GM12878 (cell line): Measurements from ENCODE around the gene SLC25A51. TPM values are rescaled to one million over a fixed set of nuclear protein-coding genes. Genes with fewer than 3 reads are reported as not detected.
A peak's percentile ranks its signal among the peaks of the same experiment; 100 is the strongest.

ENCODE experiments used
- CHD4 ChIP-seq: fragments of 200-600 bp; sonication (generic); IDR thresholded peaks from 2 replicates; pipeline ENCODE4 v1.6.1; 2016; ENCODE audit warnings: mild to moderate bottlenecking
- CTCF ChIP-seq, 3 experiments: IDR thresholded peaks in 2 of 3; conservative IDR thresholded peaks in 1 of 3; 2 replicates each; pipeline ENCODE4 v1.5.1; 2011; ENCODE audit warnings: low read depth in 3 of 3, low read length in 3 of 3, mild to moderate bottlenecking in 3 of 3, control low read depth in 2 of 3, moderate library complexity in 2 of 3, inconsistent platforms in 1 of 3, mixed read lengths in 1 of 3; ENCODE audit not compliant: control insufficient read depth in 2 of 3, insufficient read depth in 1 of 3; ENCODE audit errors: extremely low read depth in 1 of 3
- DPF2 ChIP-seq: fragments of 450-650 bp; IDR thresholded peaks from 2 replicates; pipeline ENCODE4 v1.6.1; 2017; ENCODE audit warnings: mild to moderate bottlenecking
- E2F8 ChIP-seq: fragments of 450-650 bp; IDR thresholded peaks from 2 replicates; pipeline ENCODE4 v1.6.1; 2018; ENCODE audit warnings: mild to moderate bottlenecking, low read depth, moderate library complexity; ENCODE audit not compliant: partially characterized antibody
- ETV6 ChIP-seq, 2 experiments: fragments of 450-650 bp in 1 of 2; IDR thresholded peaks in 1 of 2; conservative IDR thresholded peaks in 1 of 2; 2 replicates each; pipeline ENCODE4 v1.6.1; 2014; ENCODE audit warnings: antibody characterized with exemption in 1 of 2, borderline replicate concordance in 1 of 2, low read depth in 1 of 2, mild to moderate bottlenecking in 1 of 2, moderate library complexity in 1 of 2
- HCFC1 ChIP-seq: fragments of 150-350 bp; IDR thresholded peaks from 2 replicates; pipeline ENCODE4 v1.6.1; 2014; ENCODE audit warnings: low read length
- HDGF ChIP-seq: fragments of 450-650 bp; IDR thresholded peaks from 2 replicates; pipeline ENCODE4 v1.6.1; 2016; ENCODE audit warnings: antibody characterized with exemption
- IRF4 ChIP-seq: IDR thresholded peaks from 2 replicates; pipeline ENCODE4 v1.6.1; 2011; ENCODE audit warnings: low read depth, low read length
- KAT2A ChIP-seq: conservative IDR thresholded peaks from 2 replicates; pipeline ENCODE4 v1.6.1; 2011; ENCODE audit warnings: low read depth, low read length; ENCODE audit not compliant: control insufficient read depth
- LARP7 ChIP-seq: fragments of 450-650 bp; IDR thresholded peaks from 2 replicates; pipeline ENCODE4 v1.6.1; 2017; ENCODE audit warnings: mild to moderate bottlenecking
- NFXL1 ChIP-seq: fragments of 450-650 bp; IDR thresholded peaks from 2 replicates; pipeline ENCODE4 v1.6.1; 2017; ENCODE audit warnings: antibody characterized with exemption, mild to moderate bottlenecking, borderline replicate concordance
- NR2F1 ChIP-seq: fragments of 450-650 bp; conservative IDR thresholded peaks from 2 replicates; pipeline ENCODE4 v1.6.1; 2017; ENCODE audit warnings: mild to moderate bottlenecking
- PAX8 ChIP-seq: fragments of 450-650 bp; IDR thresholded peaks from 2 replicates; pipeline ENCODE4 v1.6.1; 2017; ENCODE audit warnings: mild to moderate bottlenecking, moderate library complexity
- PBX3 ChIP-seq: IDR thresholded peaks from 2 replicates; pipeline ENCODE4 v1.6.1; 2011; ENCODE audit warnings: mild to moderate bottlenecking, low read depth, low read length, moderate library complexity; ENCODE audit not compliant: insufficient replicate concordance
- RUNX3 ChIP-seq: IDR thresholded peaks from 2 replicates; pipeline ENCODE4 v1.6.1; 2012; ENCODE audit warnings: low read length, inconsistent platforms
- SMC3 ChIP-seq: IDR thresholded peaks from 2 replicates; pipeline ENCODE4 v1.6.1; 2011; ENCODE audit warnings: low read length, improper control_type of control experiment, borderline replicate concordance
- TBL1XR1 ChIP-seq: IDR thresholded peaks from 2 replicates; pipeline ENCODE4 v1.6.1; 2012; ENCODE audit warnings: low read depth, low read length, improper control_type of control experiment
- TCF3 ChIP-seq: IDR thresholded peaks from 2 replicates; pipeline ENCODE4 v1.6.1; 2012; ENCODE audit warnings: low read depth, mild to moderate bottlenecking, low read length, borderline replicate concordance; ENCODE audit not compliant: insufficient read depth
- TCF7 ChIP-seq: IDR thresholded peaks from 2 replicates; pipeline ENCODE4 v1.6.1; 2014; ENCODE audit warnings: antibody characterized with exemption, borderline replicate concordance
- YY1 ChIP-seq: IDR thresholded peaks from 2 replicates; pipeline ENCODE4 v1.6.1; 2011; ENCODE audit warnings: low read depth, mild to moderate bottlenecking, low read length
- ZBED1 ChIP-seq: IDR thresholded peaks from 2 replicates; pipeline ENCODE4 v1.6.1; 2016; ENCODE audit warnings: borderline replicate concordance
- ZBTB33 ChIP-seq: fragments of 450-650 bp; IDR thresholded peaks from 2 replicates; pipeline ENCODE4 v1.6.1; 2017; ENCODE audit warnings: mild to moderate bottlenecking
- ZNF274 ChIP-seq: IDR thresholded peaks from one replicate; pipeline ENCODE4 v1.8.0; 2011; ENCODE audit not compliant: insufficient read length, insufficient read depth
- ZNF622 ChIP-seq: fragments of 450-650 bp; IDR thresholded peaks from 2 replicates; pipeline ENCODE4 v1.6.1; 2017; ENCODE audit warnings: mild to moderate bottlenecking, inconsistent platforms
- polyA plus RNA-seq, 11 experiments: library from polyadenylated mRNA; depleted of rRNA in 4 of 11; unstranded in 6 of 11; stranded (reverse) in 5 of 11; fragments of >200 nt; fragmentation: Nextera tagmentation in 4 of 11; fragmentation: Illumina TruSeq in 1 of 11; extraction: Ambion mirVana in 4 of 11; extraction: Trizol in 1 of 11; gene quantifications; 1 replicate in 1 of 11; 2 replicates in 10 of 11; pipeline versions ENCODE4 v1.2.1 to v1.2.3, GENCODE V29; 2011 to 2016; ENCODE audit warnings: inconsistent platforms in 2 of 11, missing spikeins in 2 of 11, low read depth in 1 of 11
- total RNA-seq, 4 experiments: library from RNA; depleted of rRNA in 3 of 4; stranded (reverse); fragments of >200 nt in 3 of 4; fragmentation: Illumina TruSeq in 1 of 4; extraction: Trizol in 1 of 4; gene quantifications; 2 replicates each; pipeline versions ENCODE4 v1.2.1 to v1.2.3, GENCODE V29; 2013 to 2021

The SLC25A51 gene
- total and polyA plus RNA-seq, 10 of the 15 experiments (the other 5 are each of a cell fraction or from before 2014, with no cell fraction given), result 3.8 to 29.3 (median 13.2) TPM

- peak; percentile 82 for TF ChIP-seq NR2F1
- no peak for TF ChIP-seq HDGF
- peak; percentile 75 for TF ChIP-seq HCFC1
- TF ChIP-seq PBX3, result peak; percentile 39
- TF ChIP-seq ZBTB33, result no peak
- TF ChIP-seq NFXL1, result no peak
- TF ChIP-seq ZNF622, result no peak
- TF ChIP-seq DPF2, result peak; percentile 87
- TF ChIP-seq IRF4, result peak; percentile 76
- TF ChIP-seq ZNF274, result no peak
- TF ChIP-seq TBL1XR1, result peak; percentile 73; the same call in 1 of the 2 replicates
- TF ChIP-seq CHD4, result no peak
- peak; percentile 95 for TF ChIP-seq YY1
- 0 out of 2 replicates have a peak, but pooled peaks have one; percentile 14 for TF ChIP-seq TCF7
- TF ChIP-seq RUNX3, result peak; percentile 61; the same call in 1 of the 2 replicates
- TF ChIP-seq KAT2A, result no peak
- no peak for TF ChIP-seq PAX8
- peak; percentile 91 to 97 (median 95); a peak in 5 of 6 replicates for TF ChIP-seq CTCF (IDR thresholded peaks at IDR 0.05 in 2 of 3, conservative IDR thresholded peaks at IDR 0.05 in 1 of 3; ENCODE audit: control insufficient read depth in 2 of 3, extremely low read depth in 1 of 3, insufficient read depth in 1 of 3, low read depth in 3 of 3, low read length in 3 of 3)
- TF ChIP-seq LARP7, result peak; percentile 92
- no peak for TF ChIP-seq E2F8
- peak; percentile 96 for TF ChIP-seq TCF3
- TF ChIP-seq ZBED1, result no peak; the same call in 1 of the 2 replicates
- TF ChIP-seq SMC3, result peak; percentile 49
- no peak for TF ChIP-seq ETV6 (conservative IDR thresholded peaks at IDR 0.05 in 1 of 2, IDR thresholded peaks at IDR 0.05 in 1 of 2; ENCODE audit: borderline replicate concordance in 1 of 2, low read depth in 1 of 2)
Observed at GRCh38 chr9:37903647-37904444, at the start of gene SLC25A51 (continued).
